ENCODE results near the gene PROB1. TPM values are rescaled to one million over a fixed set of nuclear protein-coding genes. Genes with fewer than 3 reads are reported as not detected.

Gene PROB1
- total RNA-seq, 4 donors from 2014 or later = 0.55 to 1.1 (median 0.60) TPM; not detected in 1

- no peaks in the 10 kb centered on the region for H3K9me3 ChIP-seq
- WGBS, 2 donors (ENCODE audit: low coverage in 1 of 2) = 50 to 65% methylated on average over 6 to 9 of the region's 9 CpGs
- in situ Hi-C loops (cut with MboI; ENCODE audit: low pct_ligation_motif_present in 1 of 4, low pct_unique_long_range_greater_than_20kb in 1 of 4, low sequenced_read_pairs in 3 of 4) = loop anchor here in 3 of 4 donors (5.0 to 10.0 kb wide), 3 partner anchors 85 to 98 kb away; no protein-coding TSS in a partner anchor
- no peak overlapping the region for H3K4me3 ChIP-seq
- H3K27ac ChIP-seq = peak overlapping the region; percentile 35 to 74 (median 60)
- intact Hi-C loops (cut with DNase I; ENCODE audit: low total_unique reads) = loop anchor here (5.0 to 10.0 kb wide), 2 partner anchors 93 to 345 kb away; no protein-coding TSS in a partner anchor
- no peaks in the 10 kb centered on the region for H3K27me3 ChIP-seq
- no peaks in the 10 kb centered on the region for H3K36me3 ChIP-seq
- DNase-seq = peak; percentile 38
- TF ChIP-seq POLR2A (IDR thresholded peaks at IDR 0.05) (no peak), EP300 (IDR thresholded peaks at IDR 0.05; ENCODE audit: low read depth) (no peak), POLR2AphosphoS5 (IDR thresholded peaks at IDR 0.05) (no peak)
- TF ChIP-seq, protein P1, sequence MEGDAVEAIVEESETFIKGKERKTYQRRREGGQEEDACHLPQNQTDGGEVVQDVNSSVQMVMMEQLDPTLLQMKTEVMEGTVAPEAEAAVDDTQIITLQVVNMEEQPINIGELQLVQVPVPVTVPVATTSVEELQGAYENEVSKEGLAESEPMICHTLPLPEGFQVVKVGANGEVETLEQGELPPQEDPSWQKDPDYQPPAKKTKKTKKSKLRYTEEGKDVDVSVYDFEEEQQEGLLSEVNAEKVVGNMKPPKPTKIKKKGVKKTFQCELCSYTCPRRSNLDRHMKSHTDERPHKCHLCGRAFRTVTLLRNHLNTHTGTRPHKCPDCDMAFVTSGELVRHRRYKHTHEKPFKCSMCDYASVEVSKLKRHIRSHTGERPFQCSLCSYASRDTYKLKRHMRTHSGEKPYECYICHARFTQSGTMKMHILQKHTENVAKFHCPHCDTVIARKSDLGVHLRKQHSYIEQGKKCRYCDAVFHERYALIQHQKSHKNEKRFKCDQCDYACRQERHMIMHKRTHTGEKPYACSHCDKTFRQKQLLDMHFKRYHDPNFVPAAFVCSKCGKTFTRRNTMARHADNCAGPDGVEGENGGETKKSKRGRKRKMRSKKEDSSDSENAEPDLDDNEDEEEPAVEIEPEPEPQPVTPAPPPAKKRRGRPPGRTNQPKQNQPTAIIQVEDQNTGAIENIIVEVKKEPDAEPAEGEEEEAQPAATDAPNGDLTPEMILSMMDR (IDR thresholded peaks at IDR 0.05) = peak in 2 of 5 experiments; percentile 10 to 22
- peaks cover 28 to 54% (median 37%) of the 10 kb centered on the region in 4 donors for H3K4me1 ChIP-seq
These were observed 24.6 kb upstream of the PROB1 start for GRCh38 chr5:139419226-139420192.

GRCh38 chr5:139418793-139419192, 23.9 kb upstream of the PROB1 start:
- Histone ChIP-seq H3K36me3 (no peaks in the 10 kb centered on the region), H3K9me3 (no peaks in the 10 kb centered on the region), H3K27ac (peak overlapping the region; percentile 35 to 74 (median 60)), H3K4me1 (peaks cover 35 to 58% (median 39%) of the 10 kb centered on the region in 4 donors), H3K4me3 (no peak overlapping the region), H3K27me3 (no peaks in the 10 kb centered on the region)
- intact Hi-C loops (cut with DNase I; ENCODE audit: low total_unique reads) = no loop called here
- DNase-seq = no peak
- 70% methylated on average over 1 of the region's 1 CpG for WGBS, 2 donors (ENCODE audit: low coverage in 1 of 2)
- TF ChIP-seq, protein P1 (IDR thresholded peaks at IDR 0.05) = no peak
- TF ChIP-seq POLR2A (IDR thresholded peaks at IDR 0.05) (no peak), EP300 (IDR thresholded peaks at IDR 0.05; ENCODE audit: low read depth) (no peak), POLR2AphosphoS5 (IDR thresholded peaks at IDR 0.05) (no peak)
- in situ Hi-C loops (cut with MboI; ENCODE audit: low pct_ligation_motif_present in 1 of 4, low pct_unique_long_range_greater_than_20kb in 1 of 4, low sequenced_read_pairs in 3 of 4) = no loop called here

DNA sequence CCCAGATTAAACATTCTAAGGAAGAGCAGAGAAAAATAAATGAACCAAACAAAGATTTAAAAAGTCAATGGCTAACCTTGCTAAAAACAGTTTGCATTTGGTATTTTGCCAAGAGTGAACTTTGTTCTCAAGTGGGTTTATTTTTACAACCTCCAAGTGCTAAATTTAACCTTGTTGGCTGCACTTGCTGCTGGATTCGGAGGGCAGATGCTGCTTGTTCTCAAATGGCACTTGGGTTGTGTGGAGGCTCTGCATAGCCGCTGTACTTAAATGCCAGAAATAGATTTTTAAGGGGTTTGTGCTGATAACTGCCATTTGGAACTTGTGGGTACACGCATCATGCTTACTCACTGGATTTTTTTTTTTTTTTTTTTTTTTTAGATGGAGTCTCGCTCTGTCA, 22.3 kb upstream of the PROB1 start:
- Histone ChIP-seq H3K27ac (peak overlapping the region; percentile 4 to 74 (median 59)), H3K9me3 (no peaks in the 10 kb centered on the region), H3K27me3 (no peaks in the 10 kb centered on the region), H3K36me3 (no peaks in the 10 kb centered on the region), H3K4me3 (no peak overlapping the region), H3K4me1 (peaks cover 35 to 58% (median 39%) of the 10 kb centered on the region in 4 donors)
- intact Hi-C loops (cut with DNase I; ENCODE audit: low total_unique reads) (no loop called here), in situ Hi-C loops (cut with MboI; ENCODE audit: low pct_ligation_motif_present in 1 of 4, low pct_unique_long_range_greater_than_20kb in 1 of 4, low sequenced_read_pairs in 3 of 4) (no loop called here)
- 36 to 49% methylated on average over 2 to 4 of the region's 4 CpGs for WGBS, 2 donors (ENCODE audit: low coverage in 1 of 2)
- TF ChIP-seq EP300 (IDR thresholded peaks at IDR 0.05; ENCODE audit: low read depth) (no peak), POLR2AphosphoS5 (IDR thresholded peaks at IDR 0.05) (peak in 2 of 3 donors; percentile 6 to 18)
- DNase-seq = no peak

DNA sequence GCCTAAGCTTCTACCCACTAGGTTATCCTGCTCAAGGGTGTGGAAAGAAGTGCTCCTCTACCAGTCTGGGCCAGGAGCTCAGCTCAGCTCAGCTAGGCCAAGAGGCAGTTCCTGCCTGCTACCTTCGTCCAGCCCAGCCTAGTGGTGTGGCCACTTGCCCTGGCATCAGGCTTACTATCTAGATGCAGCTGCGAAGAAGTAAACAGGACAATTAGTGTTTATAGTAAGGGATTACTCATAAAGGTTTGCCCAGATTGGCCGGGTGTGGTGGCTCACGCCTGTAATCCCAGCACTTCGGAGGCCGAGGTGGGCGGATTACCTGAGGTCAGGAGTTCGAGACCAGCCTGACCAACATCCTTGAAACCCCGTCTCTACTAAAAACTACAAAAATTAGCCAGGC, 21.7 kb upstream of the PROB1 start:
- 68% methylated on average over 9 of the region's 9 CpGs; no CpG with 5 or more reads in 1 of the 2 donors for WGBS, 2 donors (ENCODE audit: low coverage in 1 of 2)
- DNase-seq = peak; percentile 73
- TF ChIP-seq EP300 (IDR thresholded peaks at IDR 0.05; ENCODE audit: low read depth) = no peak
- peak in 2 of 3 donors; percentile 69 to 88 for TF ChIP-seq POLR2AphosphoS5 (IDR thresholded peaks at IDR 0.05)
- TF ChIP-seq POLR2A (IDR thresholded peaks at IDR 0.05) = peak; percentile 71
- peak overlapping the region; percentile 27 to 74 (median 59) for H3K27ac ChIP-seq
- intact Hi-C loops (cut with DNase I; ENCODE audit: low total_unique reads) = no loop called here
- in situ Hi-C loops (cut with MboI; ENCODE audit: low pct_ligation_motif_present in 1 of 4, low pct_unique_long_range_greater_than_20kb in 1 of 4, low sequenced_read_pairs in 3 of 4) = no loop called here
- no peaks in the 10 kb centered on the region for H3K27me3 ChIP-seq
- no peaks in the 10 kb centered on the region for H3K36me3 ChIP-seq
- no peaks in the 10 kb centered on the region for H3K9me3 ChIP-seq
- peaks cover 35 to 58% (median 39%) of the 10 kb centered on the region in 4 donors for H3K4me1 ChIP-seq
- no peak overlapping the region for H3K4me3 ChIP-seq

DNA sequence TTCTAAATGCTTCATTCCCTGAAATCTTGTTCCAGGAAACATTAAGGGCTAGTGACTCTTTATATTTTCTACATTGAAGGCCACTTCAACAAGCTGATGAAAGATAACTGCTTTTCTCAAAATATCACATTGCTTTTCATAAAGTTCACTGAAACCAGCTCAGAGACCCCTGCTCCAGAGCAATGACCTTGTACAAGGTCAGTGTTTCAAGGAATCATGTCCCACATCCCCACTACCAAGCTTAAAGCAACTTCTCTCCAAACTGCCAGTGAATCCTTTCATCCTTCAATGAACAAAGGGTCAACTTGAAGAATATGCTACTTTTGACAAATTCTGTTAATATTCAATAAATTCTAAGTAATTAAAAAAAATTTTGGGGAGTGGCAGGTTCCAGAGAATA, 21.0 kb upstream of the PROB1 start:
- no peak for TF ChIP-seq POLR2A (IDR thresholded peaks at IDR 0.05)
- no peak for TF ChIP-seq EP300 (IDR thresholded peaks at IDR 0.05; ENCODE audit: low read depth)
- TF ChIP-seq, protein P1 (IDR thresholded peaks at IDR 0.05) = no peak
- peak overlapping the region; percentile 9 to 74 (median 59) for H3K27ac ChIP-seq
- in situ Hi-C loops (cut with MboI; ENCODE audit: low pct_ligation_motif_present in 1 of 4, low pct_unique_long_range_greater_than_20kb in 1 of 4, low sequenced_read_pairs in 3 of 4) = no loop called here
- H3K36me3 ChIP-seq = no peaks in the 10 kb centered on the region
- no peak overlapping the region for H3K4me3 ChIP-seq
- no peaks in the 10 kb centered on the region for H3K9me3 ChIP-seq
- intact Hi-C loops (cut with DNase I; ENCODE audit: low total_unique reads) = no loop called here
- H3K27me3 ChIP-seq = no peaks in the 10 kb centered on the region
- H3K4me1 ChIP-seq = peaks cover 35 to 59% (median 39%) of the 10 kb centered on the region in 4 donors
- DNase-seq = no peak

Data from transverse colon (tissue), 4 donors.